Endothelial cell of umbilical vein (primary cell): ENCODE results near the gene TOX2. TPM values are rescaled to one million over a fixed set of nuclear protein-coding genes. Genes with fewer than 3 reads are reported as not detected.

Source experiments
- BruUV-seq: library from RNA; stranded (reverse); fragments of 400-500 nt; replicated peaks from 2 replicates; lab custom pipeline; 2021; lab: Mats Ljungman, UMichigan
- CTCF ChIA-PET: fragments of 300-600, 350-600 bp; sonication (Branson Sonifier 250); formaldehyde crosslinking; loops from one replicate; lab custom pipeline; 2021; ENCODE audit warnings: antibody characterized with exemption, inconsistent platforms; lab: Charles Lee
- POLR2A ChIA-PET: fragments of 300-600, 350-600 bp; sonication (Branson Sonifier 250); formaldehyde crosslinking; loops from one replicate; lab custom pipeline; 2021; ENCODE audit warnings: antibody characterized with exemption, inconsistent platforms; lab: Charles Lee
- DNase-seq: peaks from one replicate; pipeline ENCODE4 v3.0.0-alpha.2; 2011; ENCODE audit warnings: low read depth, low spot score
- FAIRE-seq: peaks from 2 replicates; lab custom pipeline; 2011; peaks lifted over from hg19 to GRCh38; lab: Jason Lieb, UNC
- H2AFZ ChIP-seq: 2 replicates; pipeline ENCODE4 v1.6.0; 2012; ENCODE audit warnings: low read depth, low read length, control low read depth, inconsistent platforms
- H3K27ac ChIP-seq: 2 replicates; pipeline ENCODE4 v1.5.1; 2011; ENCODE audit warnings: low read depth, mild to moderate bottlenecking, control low read depth, low read length, moderate library complexity; ENCODE audit not compliant: insufficient read depth
- H3K27me3 ChIP-seq, 2 experiments: 2 replicates each; pipeline versions ENCODE4 v1.6.0 to v1.6.1; 2011; ENCODE audit warnings: low read length in 2 of 2, mixed read lengths in 1 of 2; ENCODE audit not compliant: control insufficient read depth in 2 of 2, insufficient read depth in 2 of 2
- H3K36me3 ChIP-seq, 2 experiments: 2 replicates in 1 of 2; 3 replicates in 1 of 2; pipeline ENCODE4 v1.5.1; 2011; ENCODE audit warnings: low read length in 2 of 2, mild to moderate bottlenecking in 1 of 2, moderate library complexity in 1 of 2; ENCODE audit not compliant: control insufficient read depth in 2 of 2, insufficient read depth in 2 of 2; ENCODE audit errors: extremely low read depth in 1 of 2
- H3K4me1 ChIP-seq: 3 replicates; pipeline ENCODE4 v1.5.1; 2011; ENCODE audit warnings: mild to moderate bottlenecking, low read length; ENCODE audit not compliant: control insufficient read depth, insufficient read depth; ENCODE audit errors: extremely low read depth
- H3K4me2 ChIP-seq: 2 replicates; pipeline ENCODE4 v1.6.1; 2011; ENCODE audit warnings: low read length, control low read depth, mixed read lengths; ENCODE audit not compliant: insufficient read depth
- H3K4me3 ChIP-seq, 3 experiments: fragments of 200-600 bp in 1 of 3; sonication (generic), shearing (Covaris generic) in 1 of 3; replicated peaks in 1 of 3; 2 replicates each; pipeline ENCODE4 v1.5.1; 2011 to 2016; ENCODE audit warnings: control low read depth in 3 of 3, low read length in 3 of 3, mild to moderate bottlenecking in 2 of 3, inconsistent platforms in 1 of 3, low read depth in 1 of 3, moderate library complexity in 1 of 3; ENCODE audit not compliant: insufficient read depth in 1 of 3
- H3K79me2 ChIP-seq: 2 replicates; pipeline ENCODE4 v1.6.0; 2012; ENCODE audit warnings: low read length, inconsistent platforms; ENCODE audit not compliant: control insufficient read depth, insufficient read depth
- H3K9ac ChIP-seq: replicated peaks from 2 replicates; pipeline ENCODE3; 2011; ENCODE audit warnings: low read length, control low read depth; ENCODE audit not compliant: insufficient read depth; ENCODE audit errors: extremely low read depth
- H3K9me1 ChIP-seq: replicated peaks from 3 replicates; pipeline ENCODE4 v1.6.0; 2011; ENCODE audit warnings: mild to moderate bottlenecking, low read length; ENCODE audit not compliant: control insufficient read depth, insufficient read depth; ENCODE audit errors: extremely low read depth
- H3K9me3 ChIP-seq: replicated peaks from 2 replicates; pipeline ENCODE4 v1.5.1; 2012; ENCODE audit warnings: low read length, inconsistent platforms; ENCODE audit not compliant: control insufficient read depth, insufficient read depth
- H4K20me1 ChIP-seq: replicated peaks from 2 replicates; pipeline ENCODE3; 2011; ENCODE audit warnings: mild to moderate bottlenecking, low read length; ENCODE audit not compliant: control insufficient read depth, insufficient read depth; ENCODE audit errors: extremely low read depth
- EZH2 ChIP-seq: IDR thresholded peaks from 2 replicates; pipeline ENCODE4 v1.6.1; 2012; ENCODE audit warnings: borderline replicate concordance, low read depth, mild to moderate bottlenecking, moderate library complexity, low read length, inconsistent platforms; ENCODE audit not compliant: severe bottlenecking
- FOS ChIP-seq: IDR thresholded peaks from 2 replicates; pipeline ENCODE4 v1.6.1; 2011; ENCODE audit warnings: mild to moderate bottlenecking, low read length, moderate library complexity, borderline replicate concordance; ENCODE audit not compliant: insufficient read depth
- JUN ChIP-seq: IDR thresholded peaks from 2 replicates; pipeline ENCODE4 v1.6.1; 2011; ENCODE audit warnings: borderline replicate concordance, low read depth; ENCODE audit not compliant: insufficient read length, insufficient read depth
- dilution Hi-C: fragments of 300-500 bp; cut with MboI; formaldehyde crosslinking; loops from one replicate; pipeline ENCODE4 v1.15.0; 2019; ENCODE audit warnings: low sequenced_read_pairs; ENCODE audit not compliant: extremely low pct_ligation_motif_present
- intact Hi-C: fragments of 100-400 bp; cut with micrococcal nuclease; formaldehyde crosslinking; loops from one replicate; pipeline ENCODE4 v1.10.0; 2022
- polyA plus RNA-seq, 4 experiments: library from polyadenylated mRNA; depleted of rRNA in 3 of 4; stranded (reverse) in 3 of 4; unstranded in 1 of 4; fragments of >200 nt; gene quantifications; 2 replicates each; pipeline versions ENCODE4 v1.2.1 to v1.2.3, GENCODE V29; 2011 to 2012; ENCODE audit warnings: missing spikeins in 1 of 4
- total RNA-seq: library from RNA; stranded (reverse); gene quantifications from 2 replicates; pipeline ENCODE4 v1.2.3, GENCODE V29; 2021
- TF ChIP-seq, protein P1 (sequence below), 2 donors: IDR thresholded peaks; 1 replicate in 1 of 2; 2 replicates in 1 of 2; pipeline ENCODE4 v1.5.1; 2011; ENCODE audit warnings: low read length in 2 of 2, mild to moderate bottlenecking in 2 of 2, moderate library complexity in 2 of 2, control low read depth in 1 of 2, inconsistent platforms in 1 of 2, low read depth in 1 of 2; ENCODE audit not compliant: insufficient read depth in 1 of 2; ENCODE audit errors: extremely low read depth in 1 of 2

TOX2 gene
- total and polyA plus RNA-seq, 2 donors (not counting 3 experiments of a cell fraction or from before 2014, with no cell fraction given), result 7.0 to 18.6 TPM

DNA sequence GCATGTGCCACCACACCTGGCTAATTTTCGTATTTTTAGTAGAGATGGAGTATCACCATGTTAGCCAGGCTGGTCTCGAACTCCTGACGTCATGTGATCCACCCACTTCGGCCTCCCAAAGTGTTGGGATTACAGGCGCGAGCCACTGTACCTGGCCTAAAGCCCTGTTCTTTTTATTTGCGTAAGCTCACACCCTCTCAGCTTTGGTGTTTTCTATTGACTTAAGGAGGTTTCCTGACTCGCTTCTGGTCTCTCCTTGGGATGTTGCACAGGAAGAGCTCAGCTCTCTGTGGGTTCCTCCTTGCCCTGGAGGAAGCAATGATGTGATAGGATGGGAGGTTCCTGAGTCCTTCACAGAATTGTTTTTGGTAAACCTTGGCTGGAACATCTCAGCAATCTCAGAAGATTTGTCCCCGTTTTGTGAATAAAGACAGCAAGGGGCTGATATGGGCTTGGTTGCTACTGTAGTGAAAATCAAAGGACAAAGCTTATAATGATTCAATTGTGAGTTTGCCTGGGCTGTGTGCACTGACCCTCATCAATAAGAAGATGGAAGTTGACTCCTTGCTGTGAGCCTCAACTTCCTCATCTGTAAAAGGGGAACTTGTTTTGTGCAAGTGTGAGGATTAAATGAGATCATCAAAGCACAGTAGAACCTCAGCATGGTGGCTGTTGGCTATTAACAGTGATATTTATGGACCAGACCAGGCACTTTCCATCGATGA, 27.0 kb downstream of the TOX2 start:
- Histone ChIP-seq H4K20me1 (no peaks in the 10 kb centered on the region), H3K79me2 (no peaks in the 10 kb centered on the region), H3K36me3 (no peaks in the 10 kb centered on the region), H3K27me3 (no peaks in the 10 kb centered on the region), H3K4me3 (no peak overlapping the region), H2AFZ (no peak overlapping the region), H3K27ac (peak overlapping the region; percentile 75), H3K9me1 (no peaks in the 10 kb centered on the region), H3K4me2 (peak overlapping the region; percentile 37), H3K9ac (peak overlapping the region; percentile 43), H3K4me1 (peaks cover 46% of the 10 kb centered on the region), H3K9me3 (no peaks in the 10 kb centered on the region)
- TF ChIP-seq JUN, result no peak
- CTCF ChIA-PET, result interaction anchor here (1.0 to 4.5 kb wide), 12 partner anchors 11 to 404 kb away, joined by 3 to 31 read pairs (median 5); no protein-coding TSS in a partner anchor
- dilution Hi-C loops (no loop called here), intact Hi-C loops (loop anchor here (1.0 kb wide), 4 partner anchors 14 to 77 kb away; no protein-coding TSS in a partner anchor)
- DNase-seq, result peak; percentile 57
- FAIRE-seq, result peak; percentile 86
- POLR2A ChIA-PET, result interaction anchor here (1.4 kb wide), 1 partner anchor 15 kb away, joined by 3 read pairs; no protein-coding TSS in a partner anchor
- BruUV-seq, result no TSS peak

DNA sequence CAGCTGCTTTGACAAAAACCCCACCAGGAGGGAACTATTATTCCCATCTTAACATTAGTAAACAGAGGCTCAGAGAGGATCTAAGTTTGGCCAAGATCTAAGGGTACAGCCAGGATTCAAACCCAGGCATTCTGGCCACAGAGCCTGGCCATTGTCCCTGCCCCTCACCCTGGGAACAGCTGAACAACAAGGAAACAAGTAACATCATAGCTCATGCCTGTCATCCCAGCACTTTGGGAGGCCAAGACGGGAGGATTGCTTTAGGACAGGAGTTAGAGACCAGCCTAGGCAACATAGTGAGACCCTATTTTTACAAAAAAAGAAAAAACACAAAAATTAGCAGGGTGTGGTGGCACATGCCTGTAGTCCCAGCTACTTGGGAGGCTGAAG, 27.5 kb downstream of the TOX2 start:
- H3K4me1 ChIP-seq, result peaks cover 46% of the 10 kb centered on the region
- peak overlapping the region; percentile 43 for H3K9ac ChIP-seq
- intact Hi-C loops, result loop anchor here (1.0 kb wide), 3 partner anchors 13 to 76 kb away; no protein-coding TSS in a partner anchor

More for the DNA sequence above, 27.5 kb downstream of the TOX2 start:
- no peaks in the 10 kb centered on the region for H3K36me3 ChIP-seq
- ChIA-PET POLR2A (interaction anchor here (1.0 to 1.4 kb wide), 2 partner anchors 14 to 485 kb away, joined by 3 read pairs; no protein-coding TSS in a partner anchor), CTCF (interaction anchor here (1.0 to 4.5 kb wide), 13 partner anchors 10 to 404 kb away, joined by 3 to 31 read pairs (median 5); no protein-coding TSS in a partner anchor)
- H3K79me2 ChIP-seq, result no peaks in the 10 kb centered on the region
- FAIRE-seq (peak; percentile 26), DNase-seq (no peak)
- dilution Hi-C loops, result no loop called here
- no peaks in the 10 kb centered on the region for H3K27me3 ChIP-seq
- H4K20me1 ChIP-seq, result no peaks in the 10 kb centered on the region
- H3K4me3 ChIP-seq, result no peak overlapping the region
- no peaks in the 10 kb centered on the region for H3K9me1 ChIP-seq
- peak overlapping the region; percentile 75 for H3K27ac ChIP-seq
- H2AFZ ChIP-seq, result no peak overlapping the region
- H3K4me2 ChIP-seq, result peak overlapping the region; percentile 37
- no peaks in the 10 kb centered on the region for H3K9me3 ChIP-seq
- TF ChIP-seq FOS (no peak), EZH2 (no peak)
- TF ChIP-seq, protein P1, sequence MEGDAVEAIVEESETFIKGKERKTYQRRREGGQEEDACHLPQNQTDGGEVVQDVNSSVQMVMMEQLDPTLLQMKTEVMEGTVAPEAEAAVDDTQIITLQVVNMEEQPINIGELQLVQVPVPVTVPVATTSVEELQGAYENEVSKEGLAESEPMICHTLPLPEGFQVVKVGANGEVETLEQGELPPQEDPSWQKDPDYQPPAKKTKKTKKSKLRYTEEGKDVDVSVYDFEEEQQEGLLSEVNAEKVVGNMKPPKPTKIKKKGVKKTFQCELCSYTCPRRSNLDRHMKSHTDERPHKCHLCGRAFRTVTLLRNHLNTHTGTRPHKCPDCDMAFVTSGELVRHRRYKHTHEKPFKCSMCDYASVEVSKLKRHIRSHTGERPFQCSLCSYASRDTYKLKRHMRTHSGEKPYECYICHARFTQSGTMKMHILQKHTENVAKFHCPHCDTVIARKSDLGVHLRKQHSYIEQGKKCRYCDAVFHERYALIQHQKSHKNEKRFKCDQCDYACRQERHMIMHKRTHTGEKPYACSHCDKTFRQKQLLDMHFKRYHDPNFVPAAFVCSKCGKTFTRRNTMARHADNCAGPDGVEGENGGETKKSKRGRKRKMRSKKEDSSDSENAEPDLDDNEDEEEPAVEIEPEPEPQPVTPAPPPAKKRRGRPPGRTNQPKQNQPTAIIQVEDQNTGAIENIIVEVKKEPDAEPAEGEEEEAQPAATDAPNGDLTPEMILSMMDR (IDR thresholded peaks at IDR 0.05; ENCODE audit: extremely low read depth in 1 of 2, insufficient read depth in 1 of 2, low read depth in 1 of 2, low read length in 2 of 2), result no peak
- no TSS peak for BruUV-seq
